ENCODE results near the gene AFF4.

- TF ChIP-seq POLR2A (IDR thresholded peaks at IDR 0.05) (no peak), CTCF (IDR thresholded peaks at IDR 0.05) (no peak), POLR2AphosphoS5 (IDR thresholded peaks at IDR 0.05) (no peak), EP300 (IDR thresholded peaks at IDR 0.05; ENCODE audit: low read depth) (no peak)
Observed at GRCh38 chr5:132927355-132928061, 35.9 kb downstream of the AFF4 start.

Data from transverse colon (tissue), 4 donors.